Keratinocyte (primary cell): ENCODE data around the gene ZBTB32. TPM values are rescaled to one million over a fixed set of nuclear protein-coding genes. Genes with fewer than 3 reads are reported as not detected.

Experiments used
- DNase-seq: peaks from one replicate; pipeline ENCODE4 v3.0.0-alpha.2; 2011; ENCODE audit warnings: low read depth, missing footprints, low spot score
- FAIRE-seq: peaks from 2 replicates; lab custom pipeline; 2011; peaks lifted over from hg19 to GRCh38; lab: Jason Lieb, UNC
- H2AFZ ChIP-seq: 2 replicates; pipeline ENCODE4 v1.6.0; 2012; ENCODE audit warnings: low read length, control low read depth, inconsistent platforms; ENCODE audit not compliant: control insufficient read depth
- H3K27ac ChIP-seq: 2 replicates; pipeline ENCODE4 v1.5.1; 2011; ENCODE audit warnings: low read length; ENCODE audit not compliant: control insufficient read depth, insufficient read depth
- H3K27me3 ChIP-seq: 3 replicates; pipeline ENCODE4 v1.6.0; 2011; ENCODE audit warnings: low read length; ENCODE audit not compliant: control insufficient read depth, insufficient read depth; ENCODE audit errors: extremely low read depth
- H3K36me3 ChIP-seq, 2 experiments: 2 replicates in 1 of 2; 3 replicates in 1 of 2; pipeline ENCODE4 v1.5.1; 2011; ENCODE audit warnings: low read length in 2 of 2, mild to moderate bottlenecking in 1 of 2; ENCODE audit not compliant: control insufficient read depth in 2 of 2, insufficient read depth in 2 of 2; ENCODE audit errors: extremely low read depth in 1 of 2
- H3K4me1 ChIP-seq: 3 replicates; pipeline ENCODE4 v1.5.1; 2011; ENCODE audit warnings: low read length; ENCODE audit not compliant: control insufficient read depth, insufficient read depth; ENCODE audit errors: extremely low read depth
- H3K4me2 ChIP-seq: 3 replicates; pipeline ENCODE4 v1.6.0; 2011; ENCODE audit warnings: low read depth, low read length; ENCODE audit not compliant: control insufficient read depth, insufficient read depth; ENCODE audit errors: extremely low read depth
- H3K4me3 ChIP-seq, 3 experiments: fragments of 200-600 bp in 1 of 3; sonication (generic) in 1 of 3; 2 replicates in 2 of 3; 3 replicates in 1 of 3; pipeline ENCODE4 v1.5.1; 2011 to 2016; ENCODE audit warnings: low read length in 3 of 3, mild to moderate bottlenecking in 3 of 3, control low read depth in 2 of 3, inconsistent platforms in 1 of 3, low read depth in 1 of 3, mixed read lengths in 1 of 3, mixed run types in 1 of 3, moderate library complexity in 1 of 3; ENCODE audit not compliant: control insufficient read depth in 2 of 3, insufficient read depth in 2 of 3; ENCODE audit errors: extremely low read depth in 1 of 3
- H3K79me2 ChIP-seq: 2 replicates; pipeline ENCODE4 v1.6.0; 2012; ENCODE audit warnings: low read length; ENCODE audit not compliant: control insufficient read depth, insufficient read depth
- H3K9ac ChIP-seq: 3 replicates; pipeline ENCODE4 v1.6.0; 2011; ENCODE audit warnings: low read length; ENCODE audit not compliant: control insufficient read depth, insufficient read depth; ENCODE audit errors: extremely low read depth
- H3K9me1 ChIP-seq: 3 replicates; pipeline ENCODE4 v1.6.0; 2011; ENCODE audit warnings: low read length; ENCODE audit not compliant: control insufficient read depth, insufficient read depth; ENCODE audit errors: extremely low read depth
- H3K9me3 ChIP-seq: 2 replicates; pipeline ENCODE4 v1.5.1; 2012; ENCODE audit warnings: low read depth, low read length; ENCODE audit not compliant: control insufficient read depth
- H4K20me1 ChIP-seq: 3 replicates; pipeline ENCODE4 v1.6.0; 2011; ENCODE audit warnings: low read length; ENCODE audit not compliant: control insufficient read depth, insufficient read depth; ENCODE audit errors: extremely low read depth
- CTCF ChIP-seq, 3 experiments: IDR thresholded peaks in 1 of 3; conservative IDR thresholded peaks in 1 of 3; optimal IDR thresholded peaks in 1 of 3; 2 replicates in 2 of 3; 3 replicates in 1 of 3; pipeline versions ENCODE3 to v1.5.1; 2011; ENCODE audit warnings: low read length in 3 of 3, mild to moderate bottlenecking in 3 of 3, moderate library complexity in 2 of 3, control low read depth in 1 of 3, inconsistent platforms in 1 of 3; ENCODE audit not compliant: insufficient read depth in 2 of 3; ENCODE audit errors: extremely low read depth in 1 of 3
- EZH2 ChIP-seq: IDR thresholded peaks from one replicate; pipeline ENCODE4 v1.6.1; 2012; ENCODE audit warnings: inconsistent platforms, mild to moderate bottlenecking, low read length, moderate library complexity
- dilution Hi-C: fragments of 300-500 bp; cut with MboI; formaldehyde crosslinking; loops from one replicate; pipeline ENCODE4 v1.7.0; 2020; ENCODE audit warnings: low sequenced_read_pairs; ENCODE audit not compliant: extremely low pct_ligation_motif_present
- polyA plus RNA-seq, 5 experiments: library from polyadenylated mRNA; depleted of rRNA in 3 of 5; stranded (reverse) in 3 of 5; stranded (forward) in 1 of 5; unstranded in 1 of 5; fragments of >200 nt; gene quantifications; 1 replicate in 1 of 5; 2 replicates in 3 of 5; 3 replicates in 1 of 5; pipeline versions ENCODE4 v1.2.1 to v1.2.3, GENCODE V29; 2011 to 2012; ENCODE audit warnings: missing spikeins in 2 of 5, low read depth in 1 of 5, low replicate concordance in 1 of 5

The ZBTB32 gene
- polyA plus RNA-seq, 1 donor (not counting 4 experiments of a cell fraction or from before 2014, with no cell fraction given): not detected

GRCh38 chr19:35746531-35746930 lies 42.2 kb downstream of the ZBTB32 start:
- no peak for FAIRE-seq
- no peak for TF ChIP-seq EZH2
- TF ChIP-seq CTCF (optimal IDR thresholded peaks at IDR 0.05 in 1 of 3, IDR thresholded peaks at IDR 0.05 in 1 of 3, conservative IDR thresholded peaks at IDR 0.05 in 1 of 3; ENCODE audit: extremely low read depth in 1 of 3, insufficient read depth in 2 of 3, low read length in 3 of 3): no peak
- no peaks in the 10 kb centered on the region for H4K20me1 ChIP-seq
- H3K27ac ChIP-seq: peak overlapping the region; percentile 94
- peak overlapping the region; percentile 65 to 100 (median 98) for H3K4me3 ChIP-seq
- peaks cover 25% of the 10 kb centered on the region for H3K4me1 ChIP-seq
- peaks cover 6 to 11% of the 10 kb centered on the region in 2 experiments for H3K36me3 ChIP-seq
- H2AFZ ChIP-seq: no peak overlapping the region
- no peaks in the 10 kb centered on the region for H3K9me1 ChIP-seq
- no peak for DNase-seq
- dilution Hi-C loops: no loop called here
- no peaks in the 10 kb centered on the region for H3K9me3 ChIP-seq
- H3K79me2 ChIP-seq: peaks cover 30% of the 10 kb centered on the region
- peak overlapping the region; percentile 93 for H3K9ac ChIP-seq
- peak overlapping the region; percentile 92 for H3K4me2 ChIP-seq
- H3K27me3 ChIP-seq: no peaks in the 10 kb centered on the region

- TF ChIP-seq EZH2 (no peak), CTCF (optimal IDR thresholded peaks at IDR 0.05 in 1 of 3, IDR thresholded peaks at IDR 0.05 in 1 of 3, conservative IDR thresholded peaks at IDR 0.05 in 1 of 3; ENCODE audit: extremely low read depth in 1 of 3, insufficient read depth in 2 of 3, low read length in 3 of 3) (no peak)
- H4K20me1 ChIP-seq: no peaks in the 10 kb centered on the region
- peaks cover 25% of the 10 kb centered on the region for H3K4me1 ChIP-seq
- H3K4me3 ChIP-seq: peak within 1 kb of the TSS; percentile 89 to 100 (median 98)
- peaks cover 30% of the 10 kb centered on the region for H3K79me2 ChIP-seq
- peak within 1 kb of the TSS; percentile 92 for H2AFZ ChIP-seq
- H3K27me3 ChIP-seq: no peaks in the 10 kb centered on the region
- DNase-seq (peak; percentile 98), FAIRE-seq (peak; percentile 84)
- H3K9me1 ChIP-seq: no peaks in the 10 kb centered on the region
- H3K36me3 ChIP-seq: peaks cover 11 to 14% of the 10 kb centered on the region in 2 experiments
- dilution Hi-C loops: no loop called here
- H3K9me3 ChIP-seq: no peaks in the 10 kb centered on the region
- H3K9ac ChIP-seq: peak within 1 kb of the TSS; percentile 97
- H3K27ac ChIP-seq: peak within 1 kb of the TSS; percentile 91
- peak within 1 kb of the TSS; percentile 95 for H3K4me2 ChIP-seq
These were observed 44.0 kb downstream of the ZBTB32 start, which contains the start of gene LIN37 for GRCh38 chr19:35748106-35749020. LIN37 (plus strand) TSS chr19:35748576; CDS start chr19:35748725, 149 bp downstream.
